GM15510 (cell line): ENCODE measurements around the gene MRPL24.

ENCODE experiments used
- POLR2A ChIP-seq: IDR thresholded peaks from 3 replicates; pipeline ENCODE4 v1.6.1; 2011; ENCODE audit warnings: borderline replicate concordance; ENCODE audit not compliant: insufficient read length; ENCODE audit errors: extremely low read depth

MRPL24 gene

GRCh38 chr1:156709757-156710489, 31.0 kb downstream of the MRPL24 start:
- TF ChIP-seq POLR2A = no peak

GRCh38 chr1:156709031-156709430, 31.9 kb downstream of the MRPL24 start:
- no peak for TF ChIP-seq POLR2A

GRCh38 chr1:156708218-156708661, 32.6 kb downstream of the MRPL24 start:
- TF ChIP-seq POLR2A = no peak

GRCh38 chr1:156707417-156708217, 33.3 kb downstream of the MRPL24 start:
- TF ChIP-seq POLR2A = no peak

- TF ChIP-seq POLR2A = no peak
Observed at GRCh38 chr1:156706657-156707416, 34.1 kb downstream of the MRPL24 start.

- no peak for TF ChIP-seq POLR2A
Observed at GRCh38 chr1:156705918-156706656, 34.8 kb downstream of the MRPL24 start.

- no peak for TF ChIP-seq POLR2A
Observed at GRCh38 chr1:156705321-156705917, 35.5 kb downstream of the MRPL24 start, which contains the start of gene CRABP2. Gene CRABP2 (minus strand): TSS chr1:156705583. CDS start chr1:156705446, 137 bp downstream.

GRCh38 chr1:156704930-156705320, 36.0 kb downstream of the MRPL24 start:
- no peak for TF ChIP-seq POLR2A

GRCh38 chr1:156704166-156704711, 36.6 kb downstream of the MRPL24 start:
- TF ChIP-seq POLR2A = no peak

- TF ChIP-seq POLR2A = no peak
Observed at GRCh38 chr1:156703741-156704140, 37.1 kb downstream of the MRPL24 start.

- no peak for TF ChIP-seq POLR2A
Observed at GRCh38 chr1:156703336-156703735, 37.6 kb downstream of the MRPL24 start.

GRCh38 chr1:156700736-156701531, 40.0 kb downstream of the MRPL24 start:
- TF ChIP-seq POLR2A = no peak

- TF ChIP-seq POLR2A = no peak
Observed at GRCh38 chr1:156698995-156699394, 41.9 kb downstream of the MRPL24 start.
